Liver (tissue), 9 donors: ENCODE measurements around the gene ELAVL1. TPM values are rescaled to one million over a fixed set of nuclear protein-coding genes. Genes with fewer than 3 reads are reported as not detected.

Source experiments
- DNase-seq: peaks from one replicate; pipeline ENCODE4 v3.0.0-alpha.2; 2017; ENCODE audit warnings: low spot score
- H3K27ac ChIP-seq, 2 donors: one replicate each; pipeline ENCODE4 v1.7.0; 2013; ENCODE audit warnings: inconsistent platforms in 2 of 2, low read length in 2 of 2, control low read depth in 1 of 2, low read depth in 1 of 2, mild to moderate bottlenecking in 1 of 2
- H3K27me3 ChIP-seq, 4 donors: one replicate each; pipeline versions ENCODE4 v1.6.1 to v1.7.0; 2013; ENCODE audit warnings: low read length in 3 of 4, inconsistent platforms in 1 of 4, mild to moderate bottlenecking in 1 of 4, moderate library complexity in 1 of 4; ENCODE audit not compliant: control insufficient read depth in 4 of 4, insufficient read depth in 4 of 4
- H3K36me3 ChIP-seq, 4 donors: one replicate each; pipeline versions ENCODE4 v1.6.1 to v1.7.0; 2013; ENCODE audit warnings: low read length in 3 of 4, mild to moderate bottlenecking in 3 of 4, low read depth in 1 of 4, moderate library complexity in 1 of 4; ENCODE audit not compliant: control insufficient read depth in 4 of 4, insufficient read depth in 3 of 4
- H3K4me1 ChIP-seq, 4 donors: one replicate each; pipeline versions ENCODE4 v1.6.1 to v1.7.0; 2013; ENCODE audit warnings: low read length in 3 of 4, mild to moderate bottlenecking in 3 of 4, moderate library complexity in 1 of 4; ENCODE audit not compliant: control insufficient read depth in 4 of 4, insufficient read depth in 4 of 4
- H3K4me3 ChIP-seq, 3 donors: one replicate each; pipeline versions ENCODE4 v1.6.1 to v1.7.0; 2013; ENCODE audit warnings: low read length in 3 of 3, control low read depth in 1 of 3, low read depth in 1 of 3, mild to moderate bottlenecking in 1 of 3
- H3K9ac ChIP-seq, 2 donors: one replicate each; pipeline ENCODE4 v1.7.0; 2013; ENCODE audit warnings: low read length in 2 of 2, mild to moderate bottlenecking in 2 of 2, moderate library complexity in 2 of 2, control low read depth in 1 of 2, low read depth in 1 of 2
- H3K9me3 ChIP-seq, 4 donors: one replicate each; pipeline versions ENCODE4 v1.6.1 to v1.7.0; 2013; ENCODE audit warnings: low read length in 3 of 4; ENCODE audit not compliant: control insufficient read depth in 4 of 4
- EGR1 ChIP-seq, 2 donors: IDR thresholded peaks; 2 replicates each; pipeline ENCODE4 v1.6.1; 2016 to 2018; ENCODE audit warnings: antibody characterized with exemption in 2 of 2, low read depth in 2 of 2
- FOXA1 ChIP-seq: IDR thresholded peaks from 2 replicates; pipeline ENCODE4 v1.6.1; 2016; ENCODE audit warnings: antibody characterized with exemption
- FOXA2 ChIP-seq: IDR thresholded peaks from 2 replicates; pipeline ENCODE4 v1.6.1; 2016; ENCODE audit warnings: antibody characterized with exemption
- GABPA ChIP-seq, 2 donors: IDR thresholded peaks in 1 of 2; conservative IDR thresholded peaks in 1 of 2; 2 replicates each; pipeline ENCODE4 v1.6.1; 2016; ENCODE audit warnings: antibody characterized with exemption in 2 of 2, mild to moderate bottlenecking in 1 of 2, moderate library complexity in 1 of 2
- HNF4A ChIP-seq, 2 donors: conservative IDR thresholded peaks; 2 replicates each; pipeline ENCODE4 v1.6.1; 2016; ENCODE audit warnings: antibody characterized with exemption in 2 of 2, mild to moderate bottlenecking in 2 of 2
- HNF4G ChIP-seq: IDR thresholded peaks from 2 replicates; pipeline ENCODE4 v1.6.1; 2016; ENCODE audit warnings: antibody characterized with exemption
- JUND ChIP-seq, 2 donors: IDR thresholded peaks; 2 replicates each; pipeline ENCODE4 v1.6.1; 2016; ENCODE audit warnings: antibody characterized with exemption in 2 of 2
- NR2F2 ChIP-seq: IDR thresholded peaks from 2 replicates; pipeline ENCODE4 v1.6.1; 2016; ENCODE audit warnings: antibody characterized with exemption
- RAD21 ChIP-seq, 2 donors: IDR thresholded peaks; 2 replicates each; pipeline ENCODE4 v1.6.1; 2016; ENCODE audit warnings: antibody characterized with exemption in 2 of 2, mild to moderate bottlenecking in 2 of 2
- RXRA ChIP-seq, 2 donors: IDR thresholded peaks; 2 replicates each; pipeline ENCODE4 v1.6.1; 2017 to 2018; ENCODE audit warnings: antibody characterized with exemption in 2 of 2, mild to moderate bottlenecking in 1 of 2
- SP1 ChIP-seq: IDR thresholded peaks from 2 replicates; pipeline ENCODE4 v1.6.1; 2018; ENCODE audit warnings: antibody characterized with exemption, mild to moderate bottlenecking
- TAF1 ChIP-seq: conservative IDR thresholded peaks from 2 replicates; pipeline ENCODE4 v1.6.1; 2016; ENCODE audit warnings: antibody characterized with exemption, mild to moderate bottlenecking
- YY1 ChIP-seq: IDR thresholded peaks from 2 replicates; pipeline ENCODE4 v1.6.1; 2016; ENCODE audit warnings: antibody characterized with exemption, mild to moderate bottlenecking
- WGBS: extraction: QIAGEN DNeasy Blood & Tissue Kit; methylation state at CpG from one replicate; pipeline ENCODE4 v1.1.7; 2013; 5-methylcytosine and 5-hydroxymethylcytosine counted together
- polyA plus RNA-seq, 2 donors: library from polyadenylated mRNA; stranded (reverse) in 1 of 2; unstranded in 1 of 2; fragments of 200-250 nt in 1 of 2; fragments of >200 nt in 1 of 2; fragmentation: Nextera tagmentation in 1 of 2; extraction: Ambion mirVana in 1 of 2; gene quantifications; one replicate each; pipeline versions ENCODE4 v1.2.1 to v1.2.3, GENCODE V29; 2013 to 2015
- total RNA-seq, 2 donors: library from RNA; depleted of rRNA; stranded (reverse); fragments of >200 nt; gene quantifications; one replicate each; pipeline ENCODE4 v1.2.3, GENCODE V29; 2014
- TF ChIP-seq, protein P1 (sequence below): IDR thresholded peaks from 2 replicates; pipeline ENCODE4 v1.6.1; 2016; ENCODE audit warnings: antibody characterized with exemption
- TF ChIP-seq, protein P2 (sequence below): fragments of 150-350 bp; IDR thresholded peaks from 2 replicates; pipeline ENCODE4 v1.5.1; 2017; ENCODE audit warnings: improper control_type of control experiment, low read depth, low read length; ENCODE audit not compliant: missing input control
- TF ChIP-seq, protein P3 (sequence below): IDR thresholded peaks from 2 replicates; pipeline ENCODE4 v1.6.1; 2016; ENCODE audit warnings: antibody characterized with exemption
- TF ChIP-seq, protein P4 (sequence below): IDR thresholded peaks from 2 replicates; pipeline ENCODE4 v1.6.1; 2016; ENCODE audit warnings: antibody characterized with exemption, mild to moderate bottlenecking
- TF ChIP-seq, protein P5 (sequence below): IDR thresholded peaks from 2 replicates; pipeline ENCODE4 v1.6.1; 2016; ENCODE audit warnings: antibody characterized with exemption
- donor health status: healthy.
- donor health status: healthy.
- donor health status: healthy.
- donor health status: healthy.
- donor health status: healthy.

The ELAVL1 gene
- total and polyA plus RNA-seq, 4 donors, result 14.4 to 33.7 (median 19.1) TPM

DNA sequence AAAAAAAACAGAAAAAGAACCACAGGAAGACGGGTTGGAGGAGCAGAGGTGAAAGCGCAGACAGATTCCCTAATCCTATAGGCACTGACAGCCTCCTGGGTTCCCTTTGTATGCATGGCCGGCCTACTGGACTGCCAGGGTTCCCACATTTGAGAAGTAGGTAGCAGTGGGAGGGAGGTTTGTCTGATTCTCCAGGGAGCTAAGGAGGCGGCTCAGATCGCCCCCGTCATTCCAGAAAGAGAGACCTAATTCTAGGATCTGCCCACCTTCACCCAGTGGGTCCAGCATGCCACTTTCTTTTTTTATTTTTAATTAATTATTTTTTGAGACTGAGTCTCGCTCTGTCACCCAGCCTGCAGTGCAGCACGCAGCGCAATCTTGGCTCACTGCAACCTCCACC lies 37.5 kb upstream of the ELAVL1 start:
- DNase-seq, result no peak
- no peaks in the 10 kb centered on the region for H3K27me3 ChIP-seq
- WGBS, result 95% methylated on average over 9 of the region's 9 CpGs

DNA sequence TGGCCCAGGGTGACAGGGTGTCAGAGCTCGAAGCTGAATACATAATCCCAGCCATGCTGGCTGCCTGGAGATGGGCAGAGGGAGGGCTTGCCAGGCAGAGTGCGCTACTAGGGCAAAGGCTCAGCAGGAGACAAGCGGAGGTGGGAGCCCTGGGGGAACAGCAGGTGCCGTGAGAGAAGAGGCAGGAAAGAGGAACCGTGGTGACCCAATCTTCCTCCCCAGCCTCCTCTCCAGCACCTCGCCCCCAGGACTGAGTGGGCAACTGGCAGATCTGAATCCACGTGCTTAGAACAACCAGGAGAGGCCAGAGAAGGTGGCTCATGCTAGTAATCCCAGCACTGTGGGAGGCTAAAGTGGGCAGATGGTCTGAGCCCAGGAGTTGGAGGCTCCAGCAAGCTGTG lies 36.1 kb upstream of the ELAVL1 start:
- WGBS, result 80% methylated on average over 7 of the region's 7 CpGs
- H3K4me1 ChIP-seq, result no peaks in the 10 kb centered on the region
- TF ChIP-seq HNF4G (no peak), FOXA2 (no peak), YY1 (no peak), EGR1 (IDR thresholded peaks at IDR 0.05; ENCODE audit: low read depth in 2 of 2) (no peak), NR2F2 (no peak), HNF4A (conservative IDR thresholded peaks at IDR 0.05) (no peak), FOXA1 (no peak)
- TF ChIP-seq, protein P1, sequence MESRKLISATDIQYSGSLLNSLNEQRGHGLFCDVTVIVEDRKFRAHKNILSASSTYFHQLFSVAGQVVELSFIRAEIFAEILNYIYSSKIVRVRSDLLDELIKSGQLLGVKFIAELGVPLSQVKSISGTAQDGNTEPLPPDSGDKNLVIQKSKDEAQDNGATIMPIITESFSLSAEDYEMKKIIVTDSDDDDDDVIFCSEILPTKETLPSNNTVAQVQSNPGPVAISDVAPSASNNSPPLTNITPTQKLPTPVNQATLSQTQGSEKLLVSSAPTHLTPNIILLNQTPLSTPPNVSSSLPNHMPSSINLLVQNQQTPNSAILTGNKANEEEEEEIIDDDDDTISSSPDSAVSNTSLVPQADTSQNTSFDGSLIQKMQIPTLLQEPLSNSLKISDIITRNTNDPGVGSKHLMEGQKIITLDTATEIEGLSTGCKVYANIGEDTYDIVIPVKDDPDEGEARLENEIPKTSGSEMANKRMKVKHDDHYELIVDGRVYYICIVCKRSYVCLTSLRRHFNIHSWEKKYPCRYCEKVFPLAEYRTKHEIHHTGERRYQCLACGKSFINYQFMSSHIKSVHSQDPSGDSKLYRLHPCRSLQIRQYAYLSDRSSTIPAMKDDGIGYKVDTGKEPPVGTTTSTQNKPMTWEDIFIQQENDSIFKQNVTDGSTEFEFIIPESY, result no peak
- TF ChIP-seq, protein P2, sequence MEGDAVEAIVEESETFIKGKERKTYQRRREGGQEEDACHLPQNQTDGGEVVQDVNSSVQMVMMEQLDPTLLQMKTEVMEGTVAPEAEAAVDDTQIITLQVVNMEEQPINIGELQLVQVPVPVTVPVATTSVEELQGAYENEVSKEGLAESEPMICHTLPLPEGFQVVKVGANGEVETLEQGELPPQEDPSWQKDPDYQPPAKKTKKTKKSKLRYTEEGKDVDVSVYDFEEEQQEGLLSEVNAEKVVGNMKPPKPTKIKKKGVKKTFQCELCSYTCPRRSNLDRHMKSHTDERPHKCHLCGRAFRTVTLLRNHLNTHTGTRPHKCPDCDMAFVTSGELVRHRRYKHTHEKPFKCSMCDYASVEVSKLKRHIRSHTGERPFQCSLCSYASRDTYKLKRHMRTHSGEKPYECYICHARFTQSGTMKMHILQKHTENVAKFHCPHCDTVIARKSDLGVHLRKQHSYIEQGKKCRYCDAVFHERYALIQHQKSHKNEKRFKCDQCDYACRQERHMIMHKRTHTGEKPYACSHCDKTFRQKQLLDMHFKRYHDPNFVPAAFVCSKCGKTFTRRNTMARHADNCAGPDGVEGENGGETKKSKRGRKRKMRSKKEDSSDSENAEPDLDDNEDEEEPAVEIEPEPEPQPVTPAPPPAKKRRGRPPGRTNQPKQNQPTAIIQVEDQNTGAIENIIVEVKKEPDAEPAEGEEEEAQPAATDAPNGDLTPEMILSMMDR, result no peak

More for the DNA sequence above, 37.5 kb upstream of the ELAVL1 start:
- TF ChIP-seq, protein P3, sequence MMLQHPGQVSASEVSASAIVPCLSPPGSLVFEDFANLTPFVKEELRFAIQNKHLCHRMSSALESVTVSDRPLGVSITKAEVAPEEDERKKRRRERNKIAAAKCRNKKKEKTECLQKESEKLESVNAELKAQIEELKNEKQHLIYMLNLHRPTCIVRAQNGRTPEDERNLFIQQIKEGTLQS, result no peak
- TF ChIP-seq EGR1 (IDR thresholded peaks at IDR 0.05; ENCODE audit: low read depth in 2 of 2) (no peak), TAF1 (no peak), SP1 (no peak), HNF4G (no peak), FOXA2 (no peak), GABPA (IDR thresholded peaks at IDR 0.05 in 1 of 2, conservative IDR thresholded peaks at IDR 0.05 in 1 of 2) (no peak), YY1 (no peak), FOXA1 (no peak), RXRA (IDR thresholded peaks at IDR 0.05) (no peak), RAD21 (IDR thresholded peaks at IDR 0.05) (no peak), JUND (IDR thresholded peaks at IDR 0.05) (no peak), NR2F2 (no peak), HNF4A (conservative IDR thresholded peaks at IDR 0.05) (no peak)
- TF ChIP-seq, protein P4, sequence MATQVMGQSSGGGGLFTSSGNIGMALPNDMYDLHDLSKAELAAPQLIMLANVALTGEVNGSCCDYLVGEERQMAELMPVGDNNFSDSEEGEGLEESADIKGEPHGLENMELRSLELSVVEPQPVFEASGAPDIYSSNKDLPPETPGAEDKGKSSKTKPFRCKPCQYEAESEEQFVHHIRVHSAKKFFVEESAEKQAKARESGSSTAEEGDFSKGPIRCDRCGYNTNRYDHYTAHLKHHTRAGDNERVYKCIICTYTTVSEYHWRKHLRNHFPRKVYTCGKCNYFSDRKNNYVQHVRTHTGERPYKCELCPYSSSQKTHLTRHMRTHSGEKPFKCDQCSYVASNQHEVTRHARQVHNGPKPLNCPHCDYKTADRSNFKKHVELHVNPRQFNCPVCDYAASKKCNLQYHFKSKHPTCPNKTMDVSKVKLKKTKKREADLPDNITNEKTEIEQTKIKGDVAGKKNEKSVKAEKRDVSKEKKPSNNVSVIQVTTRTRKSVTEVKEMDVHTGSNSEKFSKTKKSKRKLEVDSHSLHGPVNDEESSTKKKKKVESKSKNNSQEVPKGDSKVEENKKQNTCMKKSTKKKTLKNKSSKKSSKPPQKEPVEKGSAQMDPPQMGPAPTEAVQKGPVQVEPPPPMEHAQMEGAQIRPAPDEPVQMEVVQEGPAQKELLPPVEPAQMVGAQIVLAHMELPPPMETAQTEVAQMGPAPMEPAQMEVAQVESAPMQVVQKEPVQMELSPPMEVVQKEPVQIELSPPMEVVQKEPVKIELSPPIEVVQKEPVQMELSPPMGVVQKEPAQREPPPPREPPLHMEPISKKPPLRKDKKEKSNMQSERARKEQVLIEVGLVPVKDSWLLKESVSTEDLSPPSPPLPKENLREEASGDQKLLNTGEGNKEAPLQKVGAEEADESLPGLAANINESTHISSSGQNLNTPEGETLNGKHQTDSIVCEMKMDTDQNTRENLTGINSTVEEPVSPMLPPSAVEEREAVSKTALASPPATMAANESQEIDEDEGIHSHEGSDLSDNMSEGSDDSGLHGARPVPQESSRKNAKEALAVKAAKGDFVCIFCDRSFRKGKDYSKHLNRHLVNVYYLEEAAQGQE, result no peak
- TF ChIP-seq, protein P5, sequence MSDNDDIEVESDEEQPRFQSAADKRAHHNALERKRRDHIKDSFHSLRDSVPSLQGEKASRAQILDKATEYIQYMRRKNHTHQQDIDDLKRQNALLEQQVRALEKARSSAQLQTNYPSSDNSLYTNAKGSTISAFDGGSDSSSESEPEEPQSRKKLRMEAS, result no peak
- TF ChIP-seq, protein P1, result no peak
- TF ChIP-seq, protein P2, result no peak
- H3K9me3 ChIP-seq, result no peaks in the 10 kb centered on the region
- no peak overlapping the region for H3K4me3 ChIP-seq
- H3K27ac ChIP-seq, result no peak overlapping the region
- no peaks in the 10 kb centered on the region for H3K4me1 ChIP-seq
- H3K9ac ChIP-seq, result no peak overlapping the region
- H3K36me3 ChIP-seq, result no peaks in the 10 kb centered on the region

More for the DNA sequence above, 36.1 kb upstream of the ELAVL1 start:
- no peaks in the 10 kb centered on the region for H3K9me3 ChIP-seq
- no peak overlapping the region for H3K4me3 ChIP-seq
- no peak overlapping the region for H3K27ac ChIP-seq
- no peak for DNase-seq
- H3K36me3 ChIP-seq, result no peaks in the 10 kb centered on the region
- H3K9ac ChIP-seq, result no peak overlapping the region
- H3K27me3 ChIP-seq, result no peaks in the 10 kb centered on the region
